IMR-90 (cell line): ENCODE results near the gene FMN2. TPM values are rescaled to one million over a fixed set of nuclear protein-coding genes. Genes with fewer than 3 reads are reported as not detected.

Experiments used
- ATAC-seq: fragments of 200-7000 bp; cut with Tn5 transposase; 2 replicates; pipeline ENCODE4 v1.9.1; 2020; ENCODE audit warnings: low read depth, mild to moderate bottlenecking, moderate library complexity
- BruUV-seq: library from RNA; stranded (reverse); fragments of 400-500 nt; replicated peaks from 2 replicates; lab custom pipeline; 2021; lab: Mats Ljungman, UMichigan
- CTCF ChIA-PET: fragments of 300-600 bp; formaldehyde crosslinking; extraction: SDS; loops from one replicate; lab custom pipeline; 2021; ENCODE audit warnings: antibody characterized with exemption; lab: Yijun Ruan, JAX
- POLR2A ChIA-PET: fragments of 300-600 bp; sonication (Branson Sonifier 250); formaldehyde crosslinking; loops from one replicate; lab custom pipeline; 2022; ENCODE audit warnings: antibody characterized with exemption; ENCODE audit not compliant: unreplicated experiment; lab: Charles Lee
- DNase-seq: peaks from one replicate; pipeline ENCODE4 v3.0.0; 2013
- H2AFZ ChIP-seq: replicated peaks from 2 replicates; pipeline ENCODE3; 2013; ENCODE audit warnings: low read length, mild to moderate bottlenecking; ENCODE audit not compliant: poor library complexity
- H2AK5ac ChIP-seq: 2 replicates; pipeline ENCODE4 v1.6.1; 2013; ENCODE audit warnings: low read depth, low read length, inconsistent platforms
- H2AK9ac ChIP-seq: replicated peaks from 2 replicates; pipeline ENCODE3; 2013; ENCODE audit warnings: mild to moderate bottlenecking, low read depth, low read length, moderate library complexity; ENCODE audit not compliant: poor library complexity
- H2BK120ac ChIP-seq: 2 replicates; pipeline ENCODE4 v1.6.1; 2013; ENCODE audit warnings: low read depth, low read length, inconsistent platforms
- H2BK15ac ChIP-seq: 3 replicates; pipeline ENCODE4 v1.6.1; 2013; ENCODE audit warnings: low read depth, low read length, inconsistent platforms
- H2BK20ac ChIP-seq: 2 replicates; pipeline ENCODE4 v1.6.1; 2013; ENCODE audit warnings: low read depth, mild to moderate bottlenecking, inconsistent platforms, low read length, moderate library complexity
- H2BK5ac ChIP-seq: 2 replicates; pipeline ENCODE4 v1.6.1; 2013; ENCODE audit warnings: mild to moderate bottlenecking, low read depth, low read length, inconsistent platforms; ENCODE audit not compliant: poor library complexity, severe bottlenecking
- H3K14ac ChIP-seq: replicated peaks from 2 replicates; pipeline ENCODE4 v1.6.1; 2013; ENCODE audit warnings: low read depth, low read length, inconsistent platforms
- H3K18ac ChIP-seq: 2 replicates; pipeline ENCODE4 v1.6.1; 2013; ENCODE audit warnings: low read depth, low read length, control low read depth
- H3K23ac ChIP-seq: 2 replicates; pipeline ENCODE4 v1.6.1; 2013; ENCODE audit warnings: low read depth, low read length, inconsistent platforms
- H3K27ac ChIP-seq: 2 replicates; pipeline ENCODE4 v1.5.1; 2013; ENCODE audit warnings: mild to moderate bottlenecking, control low read depth, low read length; ENCODE audit not compliant: insufficient read depth
- H3K27me3 ChIP-seq: 2 replicates; pipeline ENCODE4 v1.6.1; 2013; ENCODE audit warnings: low read length; ENCODE audit not compliant: control insufficient read depth, insufficient read depth
- H3K36me3 ChIP-seq: 2 replicates; pipeline ENCODE4 v1.6.1; 2013; ENCODE audit warnings: low read length, mixed read lengths; ENCODE audit not compliant: control insufficient read depth, insufficient read depth
- H3K4ac ChIP-seq: 2 replicates; pipeline ENCODE4 v1.6.1; 2013; ENCODE audit warnings: low read depth, low read length, inconsistent platforms
- H3K4me1 ChIP-seq: 2 replicates; pipeline ENCODE4 v1.6.1; 2013; ENCODE audit warnings: low read length, mixed read lengths; ENCODE audit not compliant: control insufficient read depth, insufficient read depth
- H3K4me2 ChIP-seq: 2 replicates; pipeline ENCODE4 v1.6.1; 2013; ENCODE audit warnings: low read depth, mild to moderate bottlenecking, control low read depth, low read length, moderate library complexity
- H3K4me3 ChIP-seq: 2 replicates; pipeline ENCODE4 v1.5.1; 2013; ENCODE audit warnings: low read depth, mild to moderate bottlenecking, control low read depth, low read length, moderate library complexity; ENCODE audit not compliant: insufficient read depth
- H3K56ac ChIP-seq: 2 replicates; pipeline ENCODE4 v1.6.1; 2013; ENCODE audit warnings: low read length, inconsistent platforms; ENCODE audit not compliant: insufficient read depth; ENCODE audit errors: extremely low read depth
- H3K79me1 ChIP-seq, 2 experiments: 2 replicates each; pipeline ENCODE4 v1.6.1; 2013; ENCODE audit warnings: low read length in 2 of 2, inconsistent platforms in 1 of 2, low read depth in 1 of 2
- H3K9ac ChIP-seq: 2 replicates; pipeline ENCODE4 v1.6.1; 2013; ENCODE audit warnings: low read depth, low read length, control low read depth
- H3K9me1 ChIP-seq: 2 replicates; pipeline ENCODE4 v1.6.1; 2013; ENCODE audit warnings: low read length, inconsistent platforms; ENCODE audit not compliant: insufficient read depth
- H3K9me3 ChIP-seq: 2 replicates; pipeline ENCODE4 v1.6.1; 2013; ENCODE audit warnings: low read length; ENCODE audit not compliant: control insufficient read depth, insufficient read depth
- H4K20me1 ChIP-seq: 2 replicates; pipeline ENCODE4 v1.6.1; 2013; ENCODE audit warnings: low read length, inconsistent platforms; ENCODE audit not compliant: insufficient read depth
- H4K5ac ChIP-seq: 2 replicates; pipeline ENCODE4 v1.6.1; 2013; ENCODE audit warnings: mild to moderate bottlenecking, low read depth, low read length, control low read depth
- H4K8ac ChIP-seq, 2 experiments: 2 replicates each; pipeline ENCODE4 v1.6.1; 2013; ENCODE audit warnings: low read depth in 2 of 2, low read length in 2 of 2, control low read depth in 1 of 2, inconsistent platforms in 1 of 2
- H4K91ac ChIP-seq: 2 replicates; pipeline ENCODE4 v1.6.1; 2013; ENCODE audit warnings: low read depth, low read length, inconsistent platforms; ENCODE audit not compliant: insufficient read depth
- CHD1 ChIP-seq: IDR thresholded peaks from 2 replicates; pipeline ENCODE4 v1.6.1; 2012; ENCODE audit warnings: low read depth, low read length, improper control_type of control experiment
- FOS ChIP-seq: fragments of 150-350 bp; IDR thresholded peaks from 2 replicates; pipeline ENCODE4 v1.6.1; 2016; ENCODE audit warnings: low read depth, low read length
- NFE2L2 ChIP-seq: fragments of 150-350 bp; IDR thresholded peaks from 2 replicates; pipeline ENCODE4 v1.6.1; 2016; ENCODE audit warnings: low read depth, mild to moderate bottlenecking, low read length
- POLR2A ChIP-seq: IDR thresholded peaks from 2 replicates; pipeline ENCODE4 v1.6.1; 2012; ENCODE audit warnings: mild to moderate bottlenecking, low read depth, low read length
- RCOR1 ChIP-seq: IDR thresholded peaks from 2 replicates; pipeline ENCODE4 v1.6.1; 2012; ENCODE audit warnings: mild to moderate bottlenecking, low read length, improper control_type of control experiment; ENCODE audit not compliant: insufficient replicate concordance
- WGBS, 2 experiments: methylation state at CpG; one replicate each; pipeline versions ENCODE4 v1.1.5 to v1.1.7; 2013; ENCODE audit warnings: missing lambda C conversion rate in 2 of 2; ENCODE audit not compliant: insufficient read length in 1 of 2; ENCODE audit errors: extremely low coverage in 2 of 2; 5-methylcytosine and 5-hydroxymethylcytosine counted together
- dilution Hi-C: fragments of 300-500 bp; cut with HindIII; formaldehyde crosslinking; loops from one replicate; pipeline ENCODE4 v1.14.3; 2018; ENCODE audit warnings: low sequenced_read_pairs; ENCODE audit not compliant: unreplicated experiment
- in situ Hi-C: fragments of 300-500 bp; cut with MboI; formaldehyde crosslinking; loops from 3 replicates; pipeline ENCODE4 v1.14.3; 2019; ENCODE audit warnings: low sequenced_read_pairs, inconsistent platforms, mixed read lengths
- intact Hi-C: fragments of 100-400 bp; cut with micrococcal nuclease; formaldehyde crosslinking; loops from 2 replicates; pipeline ENCODE4 v1.10.0; 2022
- polyA plus RNA-seq, 3 experiments: library from polyadenylated mRNA; depleted of rRNA; stranded (reverse); fragments of >200 nt; gene quantifications; 2 replicates each; pipeline ENCODE4 v1.2.3, GENCODE V29; 2012; ENCODE audit warnings: low replicate concordance in 1 of 3
- total RNA-seq: library from RNA; depleted of rRNA; stranded (reverse); fragments of >200 nt; gene quantifications from 2 replicates; pipeline ENCODE4 v1.2.3, GENCODE V29; 2012
- TF ChIP-seq, protein P1 (sequence below): fragments of 150-350 bp; IDR thresholded peaks from 2 replicates; pipeline ENCODE4 v1.6.1; 2017; ENCODE audit warnings: mild to moderate bottlenecking, antibody characterized with exemption, low read length, low read depth
- TF ChIP-seq, protein P2 (sequence below): conservative IDR thresholded peaks from 2 replicates; pipeline ENCODE4 v1.5.1; 2012; ENCODE audit warnings: mild to moderate bottlenecking, low read depth, low read length, improper control_type of control experiment

The FMN2 gene
- total and polyA plus RNA-seq, 2 of the 4 experiments (the other 2 are of a cell fraction), result 29.0 to 35.8 TPM

DNA sequence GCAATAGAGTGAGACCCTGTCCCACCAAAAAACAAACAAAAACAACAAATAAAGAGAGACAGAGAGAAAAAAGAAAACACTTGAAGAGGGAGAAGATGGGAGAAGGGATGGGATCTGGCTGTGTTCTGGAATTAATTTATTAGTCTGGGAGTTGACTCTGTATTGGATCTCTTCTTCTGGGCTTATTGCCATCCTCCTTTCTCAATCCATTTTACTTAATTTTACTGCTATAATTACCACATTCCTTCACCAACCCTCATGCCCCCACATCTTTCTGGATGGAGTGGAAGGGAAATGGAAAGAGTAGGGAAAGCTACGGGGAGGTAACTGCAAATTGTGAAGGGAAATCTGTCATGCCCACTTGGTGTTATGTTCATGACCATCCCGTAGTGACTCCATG is 42.9 kb downstream of the FMN2 start:
- Histone ChIP-seq H4K5ac (no peak overlapping the region), H2BK15ac (no peak overlapping the region), H3K18ac (no peak overlapping the region), H3K4ac (no peak overlapping the region), H3K27ac (no peak overlapping the region), H3K23ac (no peak overlapping the region), H2AK9ac (no peak overlapping the region), H3K14ac (no peak overlapping the region), H4K91ac (no peak overlapping the region), H2BK120ac (no peak overlapping the region), H3K4me1 (peaks cover 3% of the 10 kb centered on the region), H3K79me1 (peaks cover 26 to 51% of the 10 kb centered on the region in 2 experiments), H4K8ac (no peak overlapping the region), H3K27me3 (no peaks in the 10 kb centered on the region), H3K9me1 (peaks cover 15% of the 10 kb centered on the region), H3K36me3 (no peaks in the 10 kb centered on the region), H2AFZ (no peak overlapping the region), H2AK5ac (no peak overlapping the region), H2BK5ac (no peak overlapping the region), H2BK20ac (no peak overlapping the region), H3K4me2 (no peak overlapping the region), H3K9ac (no peak overlapping the region), H3K56ac (no peak overlapping the region), H4K20me1 (0 out of 2 replicates have a peak, but pooled peaks cover 8% of the 10 kb centered on the region), H3K4me3 (no peak overlapping the region), H3K9me3 (no peaks in the 10 kb centered on the region)
- in situ Hi-C loops (no loop called here), dilution Hi-C loops (no loop called here), intact Hi-C loops (no loop called here)
- ATAC-seq (peak; percentile 35), DNase-seq (peak; percentile 24)
- ChIA-PET CTCF (no interaction called here), POLR2A (no interaction called here)
- TF ChIP-seq, protein P1, sequence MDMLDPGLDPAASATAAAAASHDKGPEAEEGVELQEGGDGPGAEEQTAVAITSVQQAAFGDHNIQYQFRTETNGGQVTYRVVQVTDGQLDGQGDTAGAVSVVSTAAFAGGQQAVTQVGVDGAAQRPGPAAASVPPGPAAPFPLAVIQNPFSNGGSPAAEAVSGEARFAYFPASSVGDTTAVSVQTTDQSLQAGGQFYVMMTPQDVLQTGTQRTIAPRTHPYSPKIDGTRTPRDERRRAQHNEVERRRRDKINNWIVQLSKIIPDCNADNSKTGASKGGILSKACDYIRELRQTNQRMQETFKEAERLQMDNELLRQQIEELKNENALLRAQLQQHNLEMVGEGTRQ, result no peak
- no peak for TF ChIP-seq CHD1
- no peak for TF ChIP-seq POLR2A
- TF ChIP-seq FOS, result no peak
- no peak for TF ChIP-seq NFE2L2
- TF ChIP-seq RCOR1, result no peak
- TF ChIP-seq, protein P2, sequence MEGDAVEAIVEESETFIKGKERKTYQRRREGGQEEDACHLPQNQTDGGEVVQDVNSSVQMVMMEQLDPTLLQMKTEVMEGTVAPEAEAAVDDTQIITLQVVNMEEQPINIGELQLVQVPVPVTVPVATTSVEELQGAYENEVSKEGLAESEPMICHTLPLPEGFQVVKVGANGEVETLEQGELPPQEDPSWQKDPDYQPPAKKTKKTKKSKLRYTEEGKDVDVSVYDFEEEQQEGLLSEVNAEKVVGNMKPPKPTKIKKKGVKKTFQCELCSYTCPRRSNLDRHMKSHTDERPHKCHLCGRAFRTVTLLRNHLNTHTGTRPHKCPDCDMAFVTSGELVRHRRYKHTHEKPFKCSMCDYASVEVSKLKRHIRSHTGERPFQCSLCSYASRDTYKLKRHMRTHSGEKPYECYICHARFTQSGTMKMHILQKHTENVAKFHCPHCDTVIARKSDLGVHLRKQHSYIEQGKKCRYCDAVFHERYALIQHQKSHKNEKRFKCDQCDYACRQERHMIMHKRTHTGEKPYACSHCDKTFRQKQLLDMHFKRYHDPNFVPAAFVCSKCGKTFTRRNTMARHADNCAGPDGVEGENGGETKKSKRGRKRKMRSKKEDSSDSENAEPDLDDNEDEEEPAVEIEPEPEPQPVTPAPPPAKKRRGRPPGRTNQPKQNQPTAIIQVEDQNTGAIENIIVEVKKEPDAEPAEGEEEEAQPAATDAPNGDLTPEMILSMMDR, result no peak
- WGBS, 2 experiments, result no CpG with 5 or more reads among the region's 2 CpGs
- no TSS peak for BruUV-seq
